ENCODE measurements around the gene PPARD.
"Not testable (repeated sequence)": the region's sequence is repeated elsewhere in the genome, so short reads cannot be mapped to it uniquely, and the experiment has no call there.

Gene PPARD

DNA sequence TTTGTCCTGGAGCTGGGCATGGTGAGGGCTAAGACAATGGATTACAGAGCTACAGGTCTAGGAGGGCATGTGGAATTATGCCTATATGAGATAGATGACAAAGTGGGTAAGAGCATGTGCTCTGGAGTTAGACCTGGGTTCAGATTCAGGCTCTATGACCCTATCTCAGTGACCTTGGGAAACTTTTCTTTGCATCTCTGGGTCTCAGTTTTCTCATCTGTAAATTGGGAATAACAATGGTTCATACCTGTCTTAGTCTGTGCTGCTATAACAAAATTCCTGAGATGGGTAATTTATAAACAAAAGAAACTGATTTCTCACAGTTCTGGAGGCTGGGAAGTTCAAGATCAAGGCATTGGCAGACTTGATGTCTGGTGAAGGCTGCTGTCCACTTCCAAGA, 30.3 kb downstream of the PPARD start:
- DNase-seq (ENCODE audit: insufficient read length, low spot score) = no peak
- TF ChIP-seq SPI1 (IDR thresholded peaks at IDR 0.05; ENCODE audit: low read depth, low read length) = no peak
- no peak for FAIRE-seq

- TF ChIP-seq PAX5 (IDR thresholded peaks at IDR 0.05; ENCODE audit: insufficient read depth, low read length, severe bottlenecking) (no peak), POLR2AphosphoS5 (IDR thresholded peaks at IDR 0.05; ENCODE audit: low read depth, low read length) (no peak), SPI1 (IDR thresholded peaks at IDR 0.05; ENCODE audit: low read depth, low read length) (no peak), TAF1 (IDR thresholded peaks at IDR 0.05; ENCODE audit: low read depth, low read length) (no peak), POU2F2 (IDR thresholded peaks at IDR 0.05; ENCODE audit: low read depth, low read length) (no peak), POLR2A (IDR thresholded peaks at IDR 0.05; ENCODE audit: low read depth, low read length) (no peak)
- DNase-seq (ENCODE audit: insufficient read length, low spot score) = no peak
- FAIRE-seq = no peak
Observed at GRCh38 chr6:35376281-35376680, 33.9 kb downstream of the PPARD start.

DNA sequence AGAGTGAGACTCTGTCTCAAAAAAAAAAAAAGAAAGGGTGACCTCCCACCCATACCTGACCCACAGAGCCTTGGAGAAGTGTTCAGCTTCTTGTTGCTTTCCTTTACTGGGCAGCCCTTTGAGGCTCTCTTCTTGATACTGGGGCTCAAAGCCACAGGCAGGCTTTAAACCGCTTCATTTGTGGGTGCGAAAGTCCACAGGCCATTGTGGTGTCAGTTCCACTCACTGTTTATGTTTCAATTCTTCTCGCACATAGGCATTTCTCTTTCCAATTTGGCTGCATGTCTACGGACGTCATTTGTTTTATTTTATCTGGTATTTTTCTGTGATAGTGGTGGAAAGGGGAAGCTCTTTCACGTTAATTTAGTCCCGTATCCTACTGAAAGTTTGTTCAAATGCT, 34.6 kb downstream of the PPARD start:
- no peak for TF ChIP-seq TAF1 (IDR thresholded peaks at IDR 0.05; ENCODE audit: low read depth, low read length)
- no peak for TF ChIP-seq SPI1 (IDR thresholded peaks at IDR 0.05; ENCODE audit: low read depth, low read length)
- no peak for TF ChIP-seq POLR2A (IDR thresholded peaks at IDR 0.05; ENCODE audit: low read depth, low read length)
- TF ChIP-seq POLR2AphosphoS5 (IDR thresholded peaks at IDR 0.05; ENCODE audit: low read depth, low read length) = no peak
- TF ChIP-seq POU2F2 (IDR thresholded peaks at IDR 0.05; ENCODE audit: low read depth, low read length) = no peak
- no peak for TF ChIP-seq PAX5 (IDR thresholded peaks at IDR 0.05; ENCODE audit: insufficient read depth, low read length, severe bottlenecking)
- DNase-seq (ENCODE audit: insufficient read length, low spot score) (no peak), FAIRE-seq (no peak)

DNA sequence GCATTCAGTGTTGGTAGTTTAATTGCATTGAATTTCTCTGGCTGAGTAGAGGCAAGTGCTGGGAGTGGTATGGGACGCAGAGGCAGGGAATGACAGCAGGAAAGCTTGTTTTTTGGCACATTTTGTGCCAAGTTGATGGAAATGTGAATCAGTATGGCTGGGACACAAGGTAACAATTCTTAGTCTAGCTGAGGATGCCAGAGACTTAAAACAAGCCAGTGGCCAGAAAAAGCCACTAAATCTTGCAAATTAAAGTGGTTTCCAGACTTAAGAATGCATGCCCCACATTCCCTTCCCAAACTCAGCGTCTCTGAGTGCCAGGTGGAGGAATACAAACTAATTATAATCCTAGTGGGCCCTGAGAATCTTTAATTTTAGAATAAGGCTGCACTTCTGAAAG, 35.9 kb downstream of the PPARD start:
- DNase-seq (ENCODE audit: insufficient read length, low spot score) = no peak
- TF ChIP-seq POU2F2 (IDR thresholded peaks at IDR 0.05; ENCODE audit: low read depth, low read length) = no peak
- no peak for TF ChIP-seq PAX5 (IDR thresholded peaks at IDR 0.05; ENCODE audit: insufficient read depth, low read length, severe bottlenecking)
- no peak for TF ChIP-seq POLR2A (IDR thresholded peaks at IDR 0.05; ENCODE audit: low read depth, low read length)
- no peak for TF ChIP-seq POLR2AphosphoS5 (IDR thresholded peaks at IDR 0.05; ENCODE audit: low read depth, low read length)
- no peak for FAIRE-seq

GRCh38 chr6:35381132-35381531, 38.8 kb downstream of the PPARD start:
- FAIRE-seq (no peak), DNase-seq (ENCODE audit: insufficient read length, low spot score) (no peak)
- TF ChIP-seq POLR2AphosphoS5 (IDR thresholded peaks at IDR 0.05; ENCODE audit: low read depth, low read length) (no peak), TAF1 (IDR thresholded peaks at IDR 0.05; ENCODE audit: low read depth, low read length) (no peak), POU2F2 (IDR thresholded peaks at IDR 0.05; ENCODE audit: low read depth, low read length) (no peak), POLR2A (IDR thresholded peaks at IDR 0.05; ENCODE audit: low read depth, low read length) (no peak), SPI1 (IDR thresholded peaks at IDR 0.05; ENCODE audit: low read depth, low read length) (no peak), PAX5 (IDR thresholded peaks at IDR 0.05; ENCODE audit: insufficient read depth, low read length, severe bottlenecking) (no peak)

DNA sequence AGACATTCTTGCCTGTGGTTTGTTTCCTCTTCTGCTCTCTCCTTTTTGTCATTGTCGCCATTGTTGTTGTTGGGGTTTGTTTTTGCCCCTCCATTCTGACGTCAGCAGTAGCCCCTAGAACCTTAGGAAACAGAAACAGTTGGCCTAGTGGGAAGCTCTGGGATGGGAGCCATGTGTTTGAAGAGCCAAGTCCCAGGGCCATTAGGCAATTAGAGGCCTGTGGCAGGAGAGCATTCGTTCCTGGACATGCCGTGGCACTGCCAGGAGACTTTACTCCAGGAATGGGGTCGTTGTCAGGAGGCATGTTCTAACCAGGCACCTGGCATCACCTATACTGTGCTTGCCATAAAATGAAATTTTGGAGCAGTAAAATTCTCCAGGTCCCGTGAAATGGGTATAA, 39.7 kb downstream of the PPARD start:
- DNase-seq (ENCODE audit: insufficient read length, low spot score) (no peak), FAIRE-seq (no peak)
- no peak for TF ChIP-seq SPI1 (IDR thresholded peaks at IDR 0.05; ENCODE audit: low read depth, low read length)
- no peak for TF ChIP-seq POLR2A (IDR thresholded peaks at IDR 0.05; ENCODE audit: low read depth, low read length)
- no peak for TF ChIP-seq POU2F2 (IDR thresholded peaks at IDR 0.05; ENCODE audit: low read depth, low read length)
- no peak for TF ChIP-seq PAX5 (IDR thresholded peaks at IDR 0.05; ENCODE audit: insufficient read depth, low read length, severe bottlenecking)

DNA sequence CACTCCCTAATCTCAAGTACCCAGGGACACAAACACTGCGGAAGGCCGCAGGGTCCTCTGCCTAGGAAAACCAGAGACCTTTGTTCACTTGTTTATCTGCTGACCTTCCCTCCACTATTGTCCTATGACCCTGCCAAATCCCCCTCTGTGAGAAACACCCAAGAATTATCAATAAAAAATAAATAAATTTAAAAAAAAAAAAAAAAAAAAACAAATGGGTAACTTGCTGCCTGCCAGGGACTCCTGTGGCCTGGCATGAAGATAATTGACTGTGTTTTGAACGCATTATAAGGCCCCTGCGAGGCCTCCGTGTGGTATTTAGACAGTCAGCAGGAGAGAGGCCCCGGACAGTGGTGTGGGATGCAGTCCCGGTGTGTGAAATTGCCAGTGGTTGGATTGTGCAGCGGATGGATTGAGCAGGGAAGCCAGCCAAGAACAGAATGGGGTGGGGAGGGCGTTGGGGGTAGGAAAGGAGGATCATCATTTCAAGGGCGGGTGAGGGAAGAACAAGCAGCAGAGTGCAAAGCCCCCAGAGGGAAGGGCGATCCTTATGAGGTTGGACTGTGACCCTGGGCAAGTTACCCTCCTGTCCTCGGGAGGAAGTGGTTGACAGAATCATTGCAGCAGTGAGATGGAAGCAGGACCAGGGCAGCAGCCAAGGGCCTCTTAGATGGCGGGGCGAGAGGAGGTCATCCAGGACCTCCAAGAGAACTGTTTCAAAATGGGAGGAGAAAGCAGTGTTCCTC, 43.3 kb downstream of the PPARD start:
- TF ChIP-seq SPI1 (IDR thresholded peaks at IDR 0.05; ENCODE audit: low read depth, low read length) (no peak), TAF1 (IDR thresholded peaks at IDR 0.05; ENCODE audit: low read depth, low read length) (no peak), POLR2A (IDR thresholded peaks at IDR 0.05; ENCODE audit: low read depth, low read length) (no peak), POLR2AphosphoS5 (IDR thresholded peaks at IDR 0.05; ENCODE audit: low read depth, low read length) (no peak), POU2F2 (IDR thresholded peaks at IDR 0.05; ENCODE audit: low read depth, low read length) (no peak), PAX5 (IDR thresholded peaks at IDR 0.05; ENCODE audit: insufficient read depth, low read length, severe bottlenecking) (no peak)
- FAIRE-seq (no peak), DNase-seq (ENCODE audit: insufficient read length, low spot score) (no peak)

- FAIRE-seq (no peak), DNase-seq (ENCODE audit: insufficient read length, low spot score) (no peak)
- TF ChIP-seq POLR2AphosphoS5 (IDR thresholded peaks at IDR 0.05; ENCODE audit: low read depth, low read length) (no peak), TAF1 (IDR thresholded peaks at IDR 0.05; ENCODE audit: low read depth, low read length) (no peak), POU2F2 (IDR thresholded peaks at IDR 0.05; ENCODE audit: low read depth, low read length) (no peak), POLR2A (IDR thresholded peaks at IDR 0.05; ENCODE audit: low read depth, low read length) (no peak), PAX5 (IDR thresholded peaks at IDR 0.05; ENCODE audit: insufficient read depth, low read length, severe bottlenecking) (no peak), SPI1 (IDR thresholded peaks at IDR 0.05; ENCODE audit: low read depth, low read length) (no peak)
Observed at GRCh38 chr6:35386989-35387388, 44.6 kb downstream of the PPARD start.

DNA sequence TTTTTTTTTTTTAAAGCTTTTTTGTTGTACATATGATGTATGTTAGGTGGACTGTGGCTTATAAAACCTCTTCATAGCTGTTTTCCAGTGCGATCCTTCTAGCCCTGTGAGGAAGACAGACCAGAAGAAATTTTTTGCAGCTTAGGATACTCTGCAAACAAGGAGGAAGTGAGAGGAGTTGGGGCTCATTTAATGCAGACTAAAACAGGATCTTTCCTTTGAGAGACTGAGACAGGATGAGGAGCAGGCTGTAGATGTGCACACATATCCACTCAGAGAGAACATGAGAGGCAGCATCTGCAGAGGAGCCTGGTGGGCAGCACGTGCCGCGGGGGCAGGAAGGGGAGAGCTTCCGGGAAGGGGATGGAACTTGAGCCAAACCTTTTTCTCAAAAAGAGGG, 45.7 kb downstream of the PPARD start:
- DNase-seq (ENCODE audit: insufficient read length, low spot score) = no peak
- FAIRE-seq = no peak
- TF ChIP-seq POLR2AphosphoS5 (IDR thresholded peaks at IDR 0.05; ENCODE audit: low read depth, low read length) = no peak
- no peak for TF ChIP-seq TAF1 (IDR thresholded peaks at IDR 0.05; ENCODE audit: low read depth, low read length)
- no peak for TF ChIP-seq POU2F2 (IDR thresholded peaks at IDR 0.05; ENCODE audit: low read depth, low read length)
- no peak for TF ChIP-seq PAX5 (IDR thresholded peaks at IDR 0.05; ENCODE audit: insufficient read depth, low read length, severe bottlenecking)
- peak; percentile 66 for TF ChIP-seq SPI1 (IDR thresholded peaks at IDR 0.05; ENCODE audit: low read depth, low read length)
- TF ChIP-seq POLR2A (IDR thresholded peaks at IDR 0.05; ENCODE audit: low read depth, low read length) = no peak

GRCh38 chr6:35388772-35389352, 46.5 kb downstream of the PPARD start:
- TF ChIP-seq POU2F2 (IDR thresholded peaks at IDR 0.05; ENCODE audit: low read depth, low read length) = no peak
- TF ChIP-seq PAX5 (IDR thresholded peaks at IDR 0.05; ENCODE audit: insufficient read depth, low read length, severe bottlenecking) = no peak
- no peak for TF ChIP-seq TAF1 (IDR thresholded peaks at IDR 0.05; ENCODE audit: low read depth, low read length)
- TF ChIP-seq POLR2AphosphoS5 (IDR thresholded peaks at IDR 0.05; ENCODE audit: low read depth, low read length) = no peak
- no peak for TF ChIP-seq SPI1 (IDR thresholded peaks at IDR 0.05; ENCODE audit: low read depth, low read length)
- TF ChIP-seq POLR2A (IDR thresholded peaks at IDR 0.05; ENCODE audit: low read depth, low read length) = no peak
- DNase-seq (ENCODE audit: insufficient read length, low spot score) = no peak
- no peak for FAIRE-seq

- FAIRE-seq = not testable (repeated sequence)
Observed at GRCh38 chr6:35389386-35389785, 47.0 kb downstream of the PPARD start.

More at GRCh38 chr6:35389386-35389785, 47.0 kb downstream of the PPARD start:
- DNase-seq (ENCODE audit: insufficient read length, low spot score) = not testable (repeated sequence)
